AG10803 (cell line): ENCODE measurements around the gene OR52E5.

ENCODE experiments used
- DNase-seq: peaks from one replicate; pipeline ENCODE4 v3.0.0; 2010; ENCODE audit warnings: low read depth
- H3K4me3 ChIP-seq: 2 replicates; pipeline ENCODE4 v1.5.1; 2011; ENCODE audit warnings: mild to moderate bottlenecking, low read length, control low read depth
- CTCF ChIP-seq: conservative IDR thresholded peaks from 2 replicates; pipeline ENCODE4 v1.5.1; 2011; ENCODE audit warnings: mild to moderate bottlenecking, low read length, control low read depth, inconsistent platforms

OR52E5 gene

GRCh38 chr11:5931061-5931460 lies 38.1 kb downstream of the OR52E5 start:
- no peak for TF ChIP-seq CTCF
- DNase-seq = no peak
- no peak overlapping the region for H3K4me3 ChIP-seq

GRCh38 chr11:5932671-5933070 lies 39.7 kb downstream of the OR52E5 start:
- DNase-seq = no peak
- no peak for TF ChIP-seq CTCF
- no peak overlapping the region for H3K4me3 ChIP-seq

- no peak for DNase-seq
- TF ChIP-seq CTCF = no peak
- H3K4me3 ChIP-seq = no peak overlapping the region
Measured at GRCh38 chr11:5933116-5933515, 40.1 kb downstream of the OR52E5 start.

- no peak overlapping the region for H3K4me3 ChIP-seq
- no peak for TF ChIP-seq CTCF
- no peak for DNase-seq
Measured at GRCh38 chr11:5937868-5938602, 45.0 kb downstream of the OR52E5 start.

GRCh38 chr11:5938603-5938965 lies 45.6 kb downstream of the OR52E5 start:
- no peak for TF ChIP-seq CTCF
- DNase-seq = no peak
- H3K4me3 ChIP-seq = no peak overlapping the region

GRCh38 chr11:5940748-5941147 lies 47.7 kb downstream of the OR52E5 start:
- no peak for TF ChIP-seq CTCF
- DNase-seq = no peak
- no peak overlapping the region for H3K4me3 ChIP-seq

GRCh38 chr11:5941951-5942350 lies 48.9 kb downstream of the OR52E5 start, which contains the start of gene OR56A3:
TSS of gene OR56A3 (plus strand) at chr11:5942251. CDS start at chr11:5947347, 5,096 bp downstream.
- no peak for DNase-seq
- no peak within 1 kb of the TSS for H3K4me3 ChIP-seq
- no peak for TF ChIP-seq CTCF
